RWPE2 (cell line): ENCODE data around the gene BEGAIN.

ENCODE experiments used
- ATAC-seq: fragments of 200-7000 bp; cut with Tn5 transposase; 3 replicates; pipeline ENCODE4 v1.9.1; 2021; ENCODE audit warnings: low read depth
- DNase-seq: peaks from one replicate; pipeline ENCODE4 v3.0.0-alpha.2; 2020; ENCODE audit warnings: low spot score
- H3K27ac ChIP-seq: fragments of 450-650 bp; 2 replicates; pipeline ENCODE4 v1.5.1; 2017; ENCODE audit warnings: mild to moderate bottlenecking; ENCODE audit not compliant: poor library complexity, severe bottlenecking
- H3K27me3 ChIP-seq: fragments of 250-450 bp; sonication (Bioruptor Pico); 2 replicates; pipeline ENCODE4 v1.5.1; 2021; ENCODE audit warnings: mild to moderate bottlenecking, moderate library complexity; ENCODE audit not compliant: insufficient read depth, poor library complexity, severe bottlenecking
- H3K36me3 ChIP-seq: fragments of 250-450 bp; sonication (Bioruptor Pico); 2 replicates; pipeline ENCODE4 v1.5.1; 2020; ENCODE audit warnings: low read depth, mild to moderate bottlenecking, moderate library complexity
- H3K4me1 ChIP-seq: fragments of 250-450 bp; sonication (Bioruptor Pico); 2 replicates; pipeline ENCODE4 v1.5.1; 2021; ENCODE audit warnings: mild to moderate bottlenecking, moderate library complexity; ENCODE audit not compliant: insufficient read depth, poor library complexity, severe bottlenecking
- H3K4me3 ChIP-seq: fragments of 250-450 bp; sonication (Bioruptor Pico); 2 replicates; pipeline ENCODE4 v1.5.1; 2021; ENCODE audit warnings: mild to moderate bottlenecking, moderate library complexity; ENCODE audit not compliant: severe bottlenecking
- H3K9me3 ChIP-seq: fragments of 250-450 bp; sonication (Bioruptor Pico); 2 replicates; pipeline ENCODE4 v1.5.1; 2021; ENCODE audit warnings: mild to moderate bottlenecking, moderate library complexity; ENCODE audit not compliant: severe bottlenecking
- CTCF ChIP-seq: fragments of 450-650 bp; IDR thresholded peaks from one replicate; pipeline ENCODE4 v1.5.1; 2017; ENCODE audit warnings: mild to moderate bottlenecking, moderate library complexity; ENCODE audit not compliant: poor library complexity, severe bottlenecking

The BEGAIN gene

GRCh38 chr14:100526632-100527031 lies 60.6 kb downstream of the BEGAIN start:
- H3K27ac ChIP-seq = no peak overlapping the region
- no peak for DNase-seq
- ATAC-seq = no peak
- H3K36me3 ChIP-seq = no peaks in the 10 kb centered on the region
- no peaks in the 10 kb centered on the region for H3K27me3 ChIP-seq
- no peak overlapping the region for H3K4me3 ChIP-seq
- H3K9me3 ChIP-seq = no peaks in the 10 kb centered on the region
- TF ChIP-seq CTCF = no peak
- no peaks in the 10 kb centered on the region for H3K4me1 ChIP-seq

GRCh38 chr14:100526057-100526456 lies 61.2 kb downstream of the BEGAIN start:
- H3K36me3 ChIP-seq = no peaks in the 10 kb centered on the region
- no peak for TF ChIP-seq CTCF
- no peak overlapping the region for H3K27ac ChIP-seq
- H3K4me1 ChIP-seq = no peaks in the 10 kb centered on the region
- ATAC-seq = no peak
- H3K4me3 ChIP-seq = no peak overlapping the region
- no peaks in the 10 kb centered on the region for H3K9me3 ChIP-seq
- no peak for DNase-seq
- no peaks in the 10 kb centered on the region for H3K27me3 ChIP-seq

- no peaks in the 10 kb centered on the region for H3K36me3 ChIP-seq
- DNase-seq (peak; percentile 56), ATAC-seq (no peak)
- no peak overlapping the region for H3K4me3 ChIP-seq
- H3K9me3 ChIP-seq = no peaks in the 10 kb centered on the region
- H3K27me3 ChIP-seq = no peaks in the 10 kb centered on the region
- no peak for TF ChIP-seq CTCF
- H3K4me1 ChIP-seq = no peaks in the 10 kb centered on the region
- no peak overlapping the region for H3K27ac ChIP-seq
Measured at GRCh38 chr14:100525615-100526014, 61.6 kb downstream of the BEGAIN start.

- ATAC-seq (no peak), DNase-seq (peak; percentile 54)
- TF ChIP-seq CTCF = no peak
- Histone ChIP-seq H3K4me1 (no peaks in the 10 kb centered on the region), H3K4me3 (no peak overlapping the region), H3K36me3 (no peaks in the 10 kb centered on the region), H3K27ac (no peak overlapping the region), H3K9me3 (no peaks in the 10 kb centered on the region), H3K27me3 (no peaks in the 10 kb centered on the region)
Measured at GRCh38 chr14:100524933-100525243, 62.3 kb downstream of the BEGAIN start.

GRCh38 chr14:100524233-100524932 lies 62.8 kb downstream of the BEGAIN start:
- ATAC-seq (no peak), DNase-seq (no peak)

More at GRCh38 chr14:100524233-100524932, 62.8 kb downstream of the BEGAIN start:
- H3K27ac ChIP-seq = no peak overlapping the region
- no peaks in the 10 kb centered on the region for H3K4me1 ChIP-seq
- no peaks in the 10 kb centered on the region for H3K36me3 ChIP-seq
- no peak overlapping the region for H3K4me3 ChIP-seq
- no peak for TF ChIP-seq CTCF
- H3K9me3 ChIP-seq = no peaks in the 10 kb centered on the region
- H3K27me3 ChIP-seq = no peaks in the 10 kb centered on the region
